SU-DHL-6 (cell line): Measurements from ENCODE around the gene STK17A.

ENCODE experiments used
- H2AFZ ChIP-seq: fragments of 200-600 bp; sonication (generic); 2 replicates; pipeline ENCODE4 v1.6.1; 2014; ENCODE audit warnings: low read depth, mild to moderate bottlenecking, moderate library complexity, mixed read lengths, antibody characterized with exemption, low read length; ENCODE audit not compliant: severe bottlenecking
- H3F3A ChIP-seq: fragments of 200-600 bp; shearing (Covaris generic); 2 replicates; pipeline ENCODE4 v1.6.0; 2016; ENCODE audit warnings: antibody characterized with exemption, mild to moderate bottlenecking; ENCODE audit not compliant: insufficient read depth
- H3K27ac ChIP-seq: fragments of 200-600 bp; sonication (generic); 2 replicates; pipeline ENCODE4 v1.5.1; 2016; ENCODE audit warnings: low read depth, mild to moderate bottlenecking, low read length, moderate library complexity, mixed read lengths
- H3K27me3 ChIP-seq: fragments of 200-600 bp; sonication (generic), shearing (Covaris generic); 2 replicates; pipeline ENCODE4 v1.6.0; 2014; ENCODE audit warnings: mild to moderate bottlenecking, low read length
- H3K36me3 ChIP-seq: fragments of 200-600 bp; sonication (generic); 2 replicates; pipeline ENCODE4 v1.6.1; 2014; ENCODE audit warnings: mild to moderate bottlenecking, low read length, mixed read lengths
- H3K4me2 ChIP-seq: fragments of 300-600, 200-600 bp; shearing (Covaris generic), sonication (generic); 2 replicates; pipeline ENCODE4 v1.6.0; 2014; ENCODE audit warnings: low read length, low read depth, mild to moderate bottlenecking; ENCODE audit not compliant: poor library complexity, severe bottlenecking
- H3K4me3 ChIP-seq: fragments of 200-600 bp; sonication (generic); 2 replicates; pipeline ENCODE4 v1.5.1; 2014; ENCODE audit warnings: antibody characterized with exemption, low read length, mild to moderate bottlenecking, mixed read lengths; ENCODE audit not compliant: insufficient read depth, poor library complexity, severe bottlenecking
- H3K79me2 ChIP-seq: fragments of 200-600 bp; sonication (generic); 2 replicates; pipeline ENCODE4 v1.6.1; 2014; ENCODE audit warnings: mild to moderate bottlenecking, low read length, moderate library complexity; ENCODE audit not compliant: insufficient read depth
- H3K9ac ChIP-seq: fragments of 200-600 bp; sonication (generic); 2 replicates; pipeline ENCODE4 v1.7.0; 2014; ENCODE audit warnings: mild to moderate bottlenecking, low read length
- H3K9me2 ChIP-seq: fragments of 200-600 bp; sonication (generic); replicated peaks from 2 replicates; pipeline ENCODE4 v1.6.1; 2014; ENCODE audit warnings: low read length; ENCODE audit not compliant: insufficient read depth
- H3K9me3 ChIP-seq: fragments of 200-600 bp; sonication (generic); 2 replicates; pipeline ENCODE4 v1.6.1; 2014; ENCODE audit warnings: low read length, mixed read lengths; ENCODE audit not compliant: insufficient read depth
- H4K20me1 ChIP-seq: fragments of 200-600 bp; sonication (generic); 2 replicates; pipeline ENCODE4 v1.6.1; 2014; ENCODE audit warnings: low read depth, mild to moderate bottlenecking, antibody characterized with exemption, low read length, moderate library complexity, mixed read lengths
- EZH2phosphoT487 ChIP-seq: fragments of 200-600 bp; sonication (generic), shearing (Covaris generic); conservative IDR thresholded peaks from 2 replicates; pipeline ENCODE4 v1.6.1; 2018; ENCODE audit warnings: mild to moderate bottlenecking, antibody characterized with exemption, low read length, moderate library complexity, mixed read lengths
- TF ChIP-seq, protein P1 (sequence below): fragments of 200-600 bp; sonication (generic); IDR thresholded peaks from one replicate; pipeline ENCODE4 v1.5.1; 2017; ENCODE audit warnings: antibody characterized with exemption, mild to moderate bottlenecking, low read length, moderate library complexity; ENCODE audit not compliant: insufficient read depth, poor library complexity, severe bottlenecking

STK17A gene

DNA sequence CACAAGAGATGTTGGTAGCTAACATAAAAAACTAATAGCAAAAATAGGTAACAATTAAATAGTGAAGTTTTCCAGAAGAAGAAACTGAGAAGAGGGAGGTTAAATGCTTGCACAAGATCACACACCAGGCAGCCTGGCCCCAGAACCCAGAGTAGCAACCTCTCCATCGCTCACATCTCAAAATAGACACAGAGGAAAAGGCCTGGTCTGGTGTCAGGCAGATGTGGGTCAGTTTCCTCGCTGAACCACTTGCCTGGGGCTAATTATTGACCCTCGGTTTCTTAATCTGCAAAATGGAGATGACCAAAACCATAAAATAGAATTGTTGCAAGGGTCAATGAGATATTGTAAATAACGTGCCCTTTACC, 44.5 kb upstream of the STK17A start:
- H2AFZ ChIP-seq, result no peak overlapping the region
- no peak overlapping the region for H3K27ac ChIP-seq
- H3K9me3 ChIP-seq, result no peaks in the 10 kb centered on the region
- no peak overlapping the region for H3K4me3 ChIP-seq
- H3K27me3 ChIP-seq, result no peaks in the 10 kb centered on the region; the same call in 1 of the 2 replicates
- H3K36me3 ChIP-seq, result no peaks in the 10 kb centered on the region
- H3K4me2 ChIP-seq, result no peak overlapping the region
- TF ChIP-seq EZH2phosphoT487, result no peak
- TF ChIP-seq, protein P1, sequence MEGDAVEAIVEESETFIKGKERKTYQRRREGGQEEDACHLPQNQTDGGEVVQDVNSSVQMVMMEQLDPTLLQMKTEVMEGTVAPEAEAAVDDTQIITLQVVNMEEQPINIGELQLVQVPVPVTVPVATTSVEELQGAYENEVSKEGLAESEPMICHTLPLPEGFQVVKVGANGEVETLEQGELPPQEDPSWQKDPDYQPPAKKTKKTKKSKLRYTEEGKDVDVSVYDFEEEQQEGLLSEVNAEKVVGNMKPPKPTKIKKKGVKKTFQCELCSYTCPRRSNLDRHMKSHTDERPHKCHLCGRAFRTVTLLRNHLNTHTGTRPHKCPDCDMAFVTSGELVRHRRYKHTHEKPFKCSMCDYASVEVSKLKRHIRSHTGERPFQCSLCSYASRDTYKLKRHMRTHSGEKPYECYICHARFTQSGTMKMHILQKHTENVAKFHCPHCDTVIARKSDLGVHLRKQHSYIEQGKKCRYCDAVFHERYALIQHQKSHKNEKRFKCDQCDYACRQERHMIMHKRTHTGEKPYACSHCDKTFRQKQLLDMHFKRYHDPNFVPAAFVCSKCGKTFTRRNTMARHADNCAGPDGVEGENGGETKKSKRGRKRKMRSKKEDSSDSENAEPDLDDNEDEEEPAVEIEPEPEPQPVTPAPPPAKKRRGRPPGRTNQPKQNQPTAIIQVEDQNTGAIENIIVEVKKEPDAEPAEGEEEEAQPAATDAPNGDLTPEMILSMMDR, result no peak
- no peak overlapping the region for H3K9ac ChIP-seq
- H3F3A ChIP-seq, result no peaks in the 10 kb centered on the region
- no peaks in the 10 kb centered on the region for H3K9me2 ChIP-seq
- no peaks in the 10 kb centered on the region for H3K79me2 ChIP-seq
- no peaks in the 10 kb centered on the region for H4K20me1 ChIP-seq

DNA sequence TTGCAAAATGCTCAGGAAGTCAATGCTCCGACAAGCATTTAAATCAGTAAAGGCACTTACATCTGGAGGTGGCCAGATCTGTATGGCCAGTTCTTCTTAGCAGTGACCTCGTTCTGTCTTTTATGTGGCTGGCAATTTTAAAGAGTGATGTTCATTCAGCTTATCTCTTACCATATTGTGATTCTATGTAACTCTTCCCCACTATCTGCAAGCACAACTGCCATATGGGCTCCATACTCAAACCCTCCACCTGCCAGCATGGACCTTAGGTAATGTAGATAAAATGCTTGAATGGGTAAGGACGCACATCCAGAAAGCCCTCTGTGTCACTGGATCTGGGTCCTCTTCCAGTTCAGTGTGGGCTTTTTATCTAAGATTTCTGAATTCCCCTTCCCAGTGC, 42.4 kb upstream of the STK17A start:
- no peaks in the 10 kb centered on the region for H4K20me1 ChIP-seq
- H3K79me2 ChIP-seq, result no peaks in the 10 kb centered on the region

DNA sequence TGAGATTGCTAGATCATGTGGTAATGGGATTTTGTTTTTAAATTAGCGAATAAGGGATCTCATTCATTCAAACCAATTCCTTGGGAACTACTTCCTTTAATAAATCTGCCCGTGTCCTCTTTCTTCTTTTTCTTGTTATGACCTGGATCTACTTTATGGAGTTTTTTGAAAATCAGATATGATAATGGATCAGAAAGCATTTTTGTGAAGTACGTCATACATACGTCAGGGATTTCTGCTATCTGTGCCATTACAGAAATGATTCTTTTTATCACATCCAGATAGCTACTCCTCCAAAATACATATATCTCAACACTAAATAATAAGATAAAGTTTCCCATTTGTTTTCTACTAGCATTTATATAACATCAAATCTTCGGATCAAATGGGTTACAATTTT, 40.2 kb upstream of the STK17A start:
- TF ChIP-seq EZH2phosphoT487, result no peak
- TF ChIP-seq, protein P1, result no peak

More for the DNA sequence above, 42.4 kb upstream of the STK17A start:
- no peaks in the 10 kb centered on the region for H3K36me3 ChIP-seq
- no peak overlapping the region for H3K27ac ChIP-seq
- H3K27me3 ChIP-seq, result no peaks in the 10 kb centered on the region; the same call in 1 of the 2 replicates
- no peak overlapping the region for H3K4me3 ChIP-seq
- no peak overlapping the region for H3K9ac ChIP-seq
- no peaks in the 10 kb centered on the region for H3K9me3 ChIP-seq
- no peak overlapping the region for H2AFZ ChIP-seq
- no peaks in the 10 kb centered on the region for H3F3A ChIP-seq
- no peak overlapping the region for H3K4me2 ChIP-seq
- TF ChIP-seq EZH2phosphoT487, result no peak
- TF ChIP-seq, protein P1, result no peak
- no peaks in the 10 kb centered on the region for H3K9me2 ChIP-seq

More for the DNA sequence above, 40.2 kb upstream of the STK17A start:
- H2AFZ ChIP-seq, result no peak overlapping the region
- H3K9me2 ChIP-seq, result no peaks in the 10 kb centered on the region
- H3K79me2 ChIP-seq, result no peaks in the 10 kb centered on the region
- H3K4me3 ChIP-seq, result no peak overlapping the region
- H3K4me2 ChIP-seq, result no peak overlapping the region
- H3K9me3 ChIP-seq, result no peaks in the 10 kb centered on the region
- no peaks in the 10 kb centered on the region for H4K20me1 ChIP-seq
- H3K27ac ChIP-seq, result no peak overlapping the region
- H3F3A ChIP-seq, result no peaks in the 10 kb centered on the region
- no peak overlapping the region for H3K9ac ChIP-seq
- H3K27me3 ChIP-seq, result no peaks in the 10 kb centered on the region; the same call in 1 of the 2 replicates
- no peaks in the 10 kb centered on the region for H3K36me3 ChIP-seq
